NCI-H446 (cell line): ENCODE measurements around the gene USF2.

Experiments used
- DNase-seq, 2 experiments: peaks; one replicate each; lab custom pipeline; 2025; lab: John Stamatoyannopoulos, UW

Gene USF2

DNA sequence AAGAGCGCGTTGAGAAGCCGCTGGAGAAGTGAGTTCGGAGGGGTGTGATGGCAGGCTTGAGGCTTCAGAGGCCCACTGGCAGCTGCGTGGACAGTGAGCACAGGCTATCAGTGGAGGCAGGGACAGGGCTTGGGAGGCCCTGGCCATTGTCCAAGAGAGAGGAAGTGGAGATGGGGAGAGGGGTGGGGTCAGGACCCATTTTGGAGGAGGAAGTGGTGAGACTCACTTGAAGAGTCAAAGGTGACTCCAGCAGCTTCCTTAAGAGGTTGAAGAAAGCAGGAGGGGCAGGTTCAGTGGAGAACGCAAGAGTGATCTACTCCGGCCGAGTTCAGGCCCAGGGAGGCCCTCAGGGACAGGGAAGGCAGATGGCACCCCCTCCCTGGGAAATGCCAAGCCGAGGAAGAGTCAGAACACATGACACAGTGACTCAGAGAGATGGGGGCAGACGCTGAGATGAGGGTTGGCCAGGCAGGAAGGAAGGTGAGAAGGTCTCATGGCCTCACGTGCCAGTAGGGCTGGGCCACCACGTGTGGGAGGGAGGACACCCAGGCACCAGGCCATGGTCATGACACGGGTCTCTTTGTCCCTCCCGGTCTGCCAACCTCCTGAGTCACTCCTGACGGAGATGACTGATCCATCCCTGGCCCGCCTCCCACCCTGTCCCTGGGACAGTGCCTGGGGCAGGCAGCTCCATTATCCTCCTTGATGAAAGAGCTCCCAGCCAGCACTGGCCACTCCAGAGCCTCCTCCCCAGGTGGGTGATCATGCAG is 50.1 kb downstream of the USF2 start:
- DNase-seq = no peak

DNA sequence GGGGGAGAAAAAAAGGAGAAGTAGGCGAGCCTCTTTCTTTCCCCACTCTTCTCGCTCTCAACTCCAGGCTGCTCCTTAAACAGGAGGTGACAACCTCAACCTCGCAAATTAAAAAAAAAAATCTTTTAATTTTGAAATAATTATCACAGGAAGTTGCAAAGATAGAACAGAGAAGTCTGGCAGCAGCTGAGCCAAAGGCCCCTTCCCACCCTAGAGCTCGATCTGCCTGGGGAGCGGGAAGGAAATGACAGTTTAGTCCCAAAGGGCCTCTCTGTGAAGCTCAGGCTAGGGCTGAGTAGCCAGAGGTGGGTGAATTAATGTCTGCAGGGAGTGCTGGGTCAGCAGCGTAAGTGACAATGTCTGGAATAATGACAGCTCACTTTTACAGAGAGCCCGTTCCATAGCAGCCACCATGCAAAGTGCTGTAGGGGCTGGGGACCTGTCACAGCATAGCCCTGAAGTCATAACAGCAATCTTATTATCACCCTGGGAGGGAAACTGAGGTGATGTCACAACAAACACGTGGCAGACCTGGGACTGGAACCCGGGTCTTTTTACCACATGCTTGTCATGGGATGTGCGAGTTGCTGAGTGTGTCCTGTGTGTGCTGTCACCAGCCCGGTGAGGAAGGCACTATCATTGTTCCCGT is 51.4 kb downstream of the USF2 start:
- DNase-seq = no peak

DNA sequence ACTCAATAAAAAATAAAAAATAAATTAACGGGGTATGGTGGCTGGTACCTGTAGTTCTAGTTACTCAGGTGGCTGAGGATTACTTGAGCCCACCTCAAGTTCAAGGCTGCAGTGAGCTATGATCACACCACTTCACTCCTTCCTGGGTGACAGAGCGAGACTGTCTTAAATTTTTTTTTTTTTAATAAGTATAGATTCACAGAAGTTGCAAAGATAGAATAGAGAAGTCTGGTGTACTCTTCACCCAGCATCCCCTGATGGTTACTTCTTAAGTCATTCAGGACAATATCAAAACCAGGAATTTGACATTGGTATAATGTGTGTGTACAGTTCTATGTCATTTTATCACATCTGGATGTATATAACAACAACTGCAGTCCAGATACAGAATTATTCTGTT is 52.5 kb downstream of the USF2 start:
- no peak for DNase-seq

DNA sequence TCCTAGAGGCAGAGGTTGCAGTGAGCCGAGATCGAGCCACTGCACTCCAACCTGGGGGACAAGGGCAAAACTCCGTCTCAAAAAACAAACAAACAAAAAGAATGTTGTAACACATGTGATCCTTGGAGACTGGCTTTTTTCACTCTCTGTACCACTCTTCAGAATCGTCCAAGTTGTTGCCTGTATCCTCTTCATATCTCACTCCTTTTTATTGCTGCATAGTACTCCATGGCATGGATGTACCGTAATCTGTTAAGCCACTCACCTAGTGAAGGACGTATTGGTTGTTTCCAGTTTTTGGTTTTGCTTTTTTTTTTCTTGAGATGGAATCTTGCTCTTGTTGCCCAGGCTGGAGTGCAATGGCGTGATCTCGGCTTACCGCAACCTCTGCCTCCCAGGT is 53.3 kb downstream of the USF2 start:
- no peak for DNase-seq

DNA sequence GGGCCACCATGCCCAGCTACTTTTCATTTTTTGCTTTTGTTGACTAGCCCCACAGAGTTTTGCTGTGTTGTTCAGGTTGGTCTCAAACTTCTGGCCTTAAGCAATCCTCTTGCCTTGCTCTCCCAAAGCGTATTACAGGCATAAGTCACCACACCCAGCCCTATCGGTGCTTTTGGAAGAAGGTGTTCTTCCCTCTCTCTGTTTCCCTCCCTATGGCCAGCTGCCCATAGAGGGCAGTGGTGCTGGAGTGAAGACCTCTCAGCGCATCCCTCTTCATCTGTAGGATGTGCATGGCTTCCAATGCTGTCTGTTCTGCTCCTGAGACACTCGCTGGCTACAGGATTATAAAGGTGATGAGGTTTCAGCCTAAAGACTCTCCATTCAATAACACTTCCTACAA is 58.9 kb downstream of the USF2 start:
- DNase-seq = no peak

DNA sequence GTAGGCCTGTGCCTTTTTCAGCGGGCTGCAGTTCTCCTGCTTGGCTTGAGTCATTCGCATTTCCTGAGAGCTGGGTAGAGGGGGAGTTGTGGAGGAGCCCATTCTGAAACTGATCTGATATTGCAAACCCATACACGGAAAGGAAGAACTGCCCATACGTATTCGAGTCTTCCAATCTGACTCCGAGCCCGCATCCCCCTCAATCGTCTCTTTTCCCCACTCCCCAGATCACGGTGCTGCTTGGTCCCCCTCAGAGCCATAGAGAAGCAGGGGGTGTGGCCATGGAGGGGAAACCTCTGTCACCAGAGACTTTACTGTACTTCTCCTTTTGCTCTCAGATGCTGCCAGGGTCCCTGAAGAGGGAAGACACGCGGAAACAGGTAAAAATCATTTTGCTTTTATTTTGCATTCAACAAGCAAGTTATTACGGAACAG is 60.1 kb downstream of the USF2 start, which contains the start of gene CD22:
Gene CD22 (plus strand): TSS at position 337 of the 435 bp plus-strand sequence. CDS start 2,854 bp downstream, outside the sequence.
- DNase-seq = no peak

DNA sequence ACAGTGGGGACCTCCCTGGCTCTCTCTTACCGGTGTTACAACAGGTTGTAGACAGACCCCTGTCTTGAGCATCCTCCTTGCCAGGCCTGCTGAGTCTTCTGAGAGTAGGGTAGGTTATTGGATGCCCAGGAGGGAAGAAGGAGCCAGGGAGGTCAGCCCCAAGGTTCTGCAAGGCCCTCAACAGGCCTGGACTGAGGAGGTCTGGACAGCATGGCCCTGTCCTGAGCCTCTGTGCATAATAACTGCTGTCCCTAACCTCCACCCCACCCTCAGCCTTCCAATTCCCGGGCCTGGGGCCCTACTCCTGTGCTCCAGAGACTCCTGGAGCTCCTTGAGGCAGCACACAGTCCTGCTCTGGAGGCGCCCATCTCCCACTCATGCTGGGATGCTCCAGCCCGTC is 60.6 kb downstream of the USF2 start:
- no peak for DNase-seq
